Calu3 (cell line): ENCODE measurements around the gene HNRNPUL1. TPM values are rescaled to one million over a fixed set of nuclear protein-coding genes. Genes with fewer than 3 reads are reported as not detected.

Source experiments
- BruUV-seq: library from RNA; stranded (reverse); fragments of 400-500 nt; replicated peaks from 2 replicates; lab custom pipeline; 2021; lab: Mats Ljungman, UMichigan
- CTCF ChIA-PET: fragments of 300-600 bp; sonication (Branson Sonifier 250); formaldehyde crosslinking; loops from one replicate; lab custom pipeline; 2022; ENCODE audit warnings: antibody characterized with exemption; lab: Charles Lee
- DNase-seq: peaks from one replicate; pipeline ENCODE4 v3.0.0; 2022
- H3K27ac Mint-ChIP-seq: one replicate; pipeline ENCODE4 v1.8.0; 2022; ENCODE audit warnings: mixed read lengths; ENCODE audit not compliant: unreplicated experiment
- H3K27me3 Mint-ChIP-seq: one replicate; pipeline ENCODE4 v1.8.0; 2022; ENCODE audit warnings: mixed read lengths; ENCODE audit not compliant: unreplicated experiment
- H3K36me3 Mint-ChIP-seq: one replicate; pipeline ENCODE4 v1.8.0; 2022; ENCODE audit warnings: mild to moderate bottlenecking, moderate library complexity, mixed read lengths; ENCODE audit not compliant: insufficient read depth, unreplicated experiment
- H3K4me1 Mint-ChIP-seq: one replicate; pipeline ENCODE4 v1.8.0; 2022; ENCODE audit warnings: mild to moderate bottlenecking, low read depth, mixed read lengths; ENCODE audit not compliant: unreplicated experiment
- H3K4me3 Mint-ChIP-seq: one replicate; pipeline ENCODE4 v1.8.0; 2022; ENCODE audit warnings: mild to moderate bottlenecking, low read depth, moderate library complexity, mixed read lengths; ENCODE audit not compliant: unreplicated experiment
- H3K9me3 Mint-ChIP-seq: one replicate; pipeline ENCODE4 v1.8.0; 2022; ENCODE audit warnings: low read depth, mixed read lengths; ENCODE audit not compliant: unreplicated experiment
- intact Hi-C: fragments of 100-400 bp; cut with micrococcal nuclease; formaldehyde crosslinking; loops from one replicate; pipeline ENCODE4 v1.10.0; 2022; ENCODE audit not compliant: unreplicated experiment
- total RNA-seq: library from RNA; stranded (reverse); gene quantifications from 2 replicates; pipeline ENCODE4 v1.2.3, GENCODE V29; 2022
- TF ChIP-seq, protein P1 (sequence below): fragments of 200-600 bp; IDR thresholded peaks from one replicate; pipeline ENCODE4 v1.8.0; 2022; ENCODE audit warnings: antibody characterized with exemption; ENCODE audit not compliant: unreplicated experiment

Gene HNRNPUL1
- total RNA-seq, 1 experiment from 2014 or later = 370 TPM

DNA sequence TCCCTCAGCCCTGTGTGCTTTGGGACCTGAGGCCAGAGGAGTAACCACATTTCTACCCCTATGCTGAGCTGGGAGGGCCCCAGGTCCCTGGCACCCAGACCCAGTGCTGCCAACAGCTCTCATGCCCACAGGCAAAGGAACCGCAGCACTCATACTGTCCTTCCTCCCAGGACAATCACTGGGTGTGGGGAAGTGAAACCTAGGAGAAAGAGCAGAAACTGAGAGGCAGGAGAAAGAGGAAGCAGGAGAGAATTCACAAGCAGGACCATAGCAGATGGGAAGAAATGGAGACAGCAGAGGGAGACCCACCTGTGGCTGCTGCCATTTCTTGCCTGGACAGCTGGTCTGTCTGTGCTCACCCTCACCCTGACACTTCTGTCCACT lies 64.7 kb downstream of the HNRNPUL1 start:
- Mint-ChIP-seq H3K27me3 (no peaks in the 10 kb centered on the region), H3K4me1 (peaks cover 36% of the 10 kb centered on the region), H3K9me3 (no peaks in the 10 kb centered on the region), H3K27ac (no peak overlapping the region), H3K4me3 (no peak overlapping the region), H3K36me3 (peaks cover 62% of the 10 kb centered on the region)
- TF ChIP-seq, protein P1, sequence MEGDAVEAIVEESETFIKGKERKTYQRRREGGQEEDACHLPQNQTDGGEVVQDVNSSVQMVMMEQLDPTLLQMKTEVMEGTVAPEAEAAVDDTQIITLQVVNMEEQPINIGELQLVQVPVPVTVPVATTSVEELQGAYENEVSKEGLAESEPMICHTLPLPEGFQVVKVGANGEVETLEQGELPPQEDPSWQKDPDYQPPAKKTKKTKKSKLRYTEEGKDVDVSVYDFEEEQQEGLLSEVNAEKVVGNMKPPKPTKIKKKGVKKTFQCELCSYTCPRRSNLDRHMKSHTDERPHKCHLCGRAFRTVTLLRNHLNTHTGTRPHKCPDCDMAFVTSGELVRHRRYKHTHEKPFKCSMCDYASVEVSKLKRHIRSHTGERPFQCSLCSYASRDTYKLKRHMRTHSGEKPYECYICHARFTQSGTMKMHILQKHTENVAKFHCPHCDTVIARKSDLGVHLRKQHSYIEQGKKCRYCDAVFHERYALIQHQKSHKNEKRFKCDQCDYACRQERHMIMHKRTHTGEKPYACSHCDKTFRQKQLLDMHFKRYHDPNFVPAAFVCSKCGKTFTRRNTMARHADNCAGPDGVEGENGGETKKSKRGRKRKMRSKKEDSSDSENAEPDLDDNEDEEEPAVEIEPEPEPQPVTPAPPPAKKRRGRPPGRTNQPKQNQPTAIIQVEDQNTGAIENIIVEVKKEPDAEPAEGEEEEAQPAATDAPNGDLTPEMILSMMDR = no peak
- intact Hi-C loops = no loop called here
- no TSS peak for BruUV-seq
- no peak for DNase-seq
- CTCF ChIA-PET = interaction anchor here (0.6 to 1.0 kb wide), 3 partner anchors 20 to 603 kb away, joined by 3 to 4 read pairs (median 3); no protein-coding TSS in a partner anchor

DNA sequence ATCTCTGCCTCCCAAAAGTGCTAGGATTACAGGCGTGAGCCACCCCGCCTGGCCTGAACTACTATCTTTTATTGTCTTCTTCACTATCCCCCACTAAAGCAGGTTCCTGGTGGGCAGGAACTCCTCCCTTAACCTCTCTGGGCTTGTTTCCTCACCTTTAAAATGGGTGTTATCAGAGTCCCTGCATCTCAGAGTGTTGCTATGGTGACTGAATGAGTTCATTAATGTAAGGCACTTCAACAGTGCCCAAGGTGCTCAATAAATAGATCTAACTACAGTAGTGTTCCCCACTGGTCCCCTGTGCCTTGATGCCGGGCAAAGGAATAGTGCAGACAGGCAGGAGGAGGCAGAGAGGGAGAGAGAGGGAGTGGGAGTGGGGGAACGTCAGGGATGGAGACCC lies 66.3 kb downstream of the HNRNPUL1 start:
- no peak for DNase-seq
- CTCF ChIA-PET = no interaction called here
- no peaks in the 10 kb centered on the region for H3K9me3 Mint-ChIP-seq
- H3K27me3 Mint-ChIP-seq = no peaks in the 10 kb centered on the region
- peaks cover 45% of the 10 kb centered on the region for H3K36me3 Mint-ChIP-seq
- no peak overlapping the region for H3K4me3 Mint-ChIP-seq
- TF ChIP-seq, protein P1 = no peak
- no peak overlapping the region for H3K27ac Mint-ChIP-seq
- BruUV-seq = no TSS peak
- intact Hi-C loops = no loop called here
- peaks cover 19% of the 10 kb centered on the region for H3K4me1 Mint-ChIP-seq

DNA sequence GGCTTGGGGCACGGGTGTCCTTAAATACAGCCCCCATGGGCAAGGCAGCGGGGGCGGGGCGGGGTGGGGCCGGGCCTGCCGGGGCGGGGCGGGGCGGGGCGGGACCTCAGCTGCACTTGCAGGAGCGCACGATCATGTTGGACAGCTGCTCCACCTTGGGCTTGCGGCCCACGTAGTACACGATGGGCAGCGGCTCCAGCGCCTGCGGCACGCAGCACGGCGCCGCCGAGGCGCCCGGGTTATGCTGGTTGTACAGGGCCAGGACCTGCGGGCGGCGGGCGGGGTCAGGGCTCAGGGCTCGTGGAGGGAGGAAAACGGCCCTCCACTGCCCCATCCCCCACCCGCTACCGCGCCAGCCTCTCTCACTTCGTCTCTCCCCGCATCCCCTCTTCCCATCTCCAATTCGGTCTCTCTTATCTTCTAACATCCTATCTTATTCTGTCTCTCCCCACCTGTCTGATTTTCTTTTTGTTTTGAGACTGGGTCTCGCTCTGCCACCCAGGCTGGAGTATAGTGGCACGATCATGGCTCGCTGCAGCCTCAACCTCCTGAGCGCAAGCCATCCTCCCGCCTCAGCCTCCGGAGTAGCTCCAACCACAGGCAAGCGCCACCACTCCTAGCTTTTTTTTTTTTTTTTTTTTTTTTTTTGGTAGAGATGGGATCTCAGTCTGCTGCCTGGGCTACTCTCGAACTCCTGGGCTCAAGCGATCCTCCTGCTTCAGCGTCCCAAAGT lies 66.9 kb downstream of the HNRNPUL1 start:
- peaks cover 13% of the 10 kb centered on the region for H3K4me1 Mint-ChIP-seq
- BruUV-seq = no TSS peak
- no peak overlapping the region for H3K4me3 Mint-ChIP-seq
- H3K36me3 Mint-ChIP-seq = peaks cover 39% of the 10 kb centered on the region
- intact Hi-C loops = no loop called here
- CTCF ChIA-PET = interaction anchor here (0.7 kb wide), 1 partner anchor 13 kb away, joined by 3 read pairs; no protein-coding TSS in a partner anchor
- no peaks in the 10 kb centered on the region for H3K27me3 Mint-ChIP-seq
- H3K27ac Mint-ChIP-seq = no peak overlapping the region
- TF ChIP-seq, protein P1 = no peak
- DNase-seq = no peak
- no peaks in the 10 kb centered on the region for H3K9me3 Mint-ChIP-seq

DNA sequence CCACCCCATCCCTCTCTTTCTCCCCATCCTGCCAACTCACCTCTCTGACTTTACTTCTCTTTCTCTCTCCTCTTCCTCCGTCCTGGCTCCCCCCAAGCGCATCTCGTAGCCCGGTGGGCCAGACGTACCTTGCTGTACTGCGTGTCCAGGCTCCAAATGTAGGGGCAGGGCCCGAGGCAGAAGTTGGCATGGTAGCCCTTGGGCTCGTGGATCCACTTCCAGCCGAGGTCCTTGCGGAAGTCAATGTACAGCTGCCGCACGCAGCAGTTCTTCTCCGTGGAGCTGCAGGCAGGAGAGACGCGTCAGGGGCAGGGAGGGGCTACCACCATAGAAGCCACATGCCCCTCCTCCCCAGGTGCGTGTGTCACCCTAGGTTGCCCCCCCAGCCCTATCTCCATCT lies 67.8 kb downstream of the HNRNPUL1 start:
- no peaks in the 10 kb centered on the region for H3K9me3 Mint-ChIP-seq
- H3K27ac Mint-ChIP-seq = no peak overlapping the region
- intact Hi-C loops = no loop called here
- BruUV-seq = no TSS peak
- peaks cover 4% of the 10 kb centered on the region for H3K4me1 Mint-ChIP-seq
- TF ChIP-seq, protein P1 = no peak
- H3K27me3 Mint-ChIP-seq = no peaks in the 10 kb centered on the region
- no peak overlapping the region for H3K4me3 Mint-ChIP-seq
- no peak for DNase-seq
- H3K36me3 Mint-ChIP-seq = peaks cover 30% of the 10 kb centered on the region
- CTCF ChIA-PET = no interaction called here
